Endothelial cell of umbilical vein (primary cell): ENCODE results near the gene NDFIP1.
"Not testable (repeated sequence)": the region's sequence is repeated elsewhere in the genome, so short reads cannot be mapped to it uniquely, and the experiment has no call there.

Experiments
- POLR2A ChIP-seq: IDR thresholded peaks from 2 replicates; pipeline ENCODE4 v1.6.1; 2012; ENCODE audit warnings: low read depth, mild to moderate bottlenecking, control low read depth, low read length
- TF ChIP-seq, protein P1 (sequence below), 2 donors: IDR thresholded peaks; 1 replicate in 1 of 2; 2 replicates in 1 of 2; pipeline ENCODE4 v1.5.1; 2011; ENCODE audit warnings: low read length in 2 of 2, mild to moderate bottlenecking in 2 of 2, moderate library complexity in 2 of 2, control low read depth in 1 of 2, inconsistent platforms in 1 of 2, low read depth in 1 of 2; ENCODE audit not compliant: insufficient read depth in 1 of 2; ENCODE audit errors: extremely low read depth in 1 of 2

DNA sequence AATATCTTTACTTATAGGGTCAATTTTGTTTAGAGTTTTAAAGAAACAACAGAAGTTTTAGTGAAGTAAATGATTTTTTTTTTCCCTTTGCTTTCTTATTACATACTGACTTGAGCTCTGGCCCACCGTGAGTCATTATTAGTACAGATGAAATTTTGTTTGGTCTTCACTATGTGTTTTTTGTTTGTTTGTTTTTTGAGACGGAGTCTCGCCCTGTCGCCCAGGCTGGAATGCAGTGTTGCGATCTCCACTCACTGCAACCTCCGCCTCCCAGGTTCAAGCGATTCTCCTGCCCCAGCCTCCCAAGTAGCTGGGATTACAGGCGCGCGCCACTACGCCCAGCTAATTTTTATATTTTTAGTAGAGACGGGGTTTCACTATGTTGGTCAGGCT lies 45.9 kb downstream of the NDFIP1 start:
- TF ChIP-seq, protein P1, sequence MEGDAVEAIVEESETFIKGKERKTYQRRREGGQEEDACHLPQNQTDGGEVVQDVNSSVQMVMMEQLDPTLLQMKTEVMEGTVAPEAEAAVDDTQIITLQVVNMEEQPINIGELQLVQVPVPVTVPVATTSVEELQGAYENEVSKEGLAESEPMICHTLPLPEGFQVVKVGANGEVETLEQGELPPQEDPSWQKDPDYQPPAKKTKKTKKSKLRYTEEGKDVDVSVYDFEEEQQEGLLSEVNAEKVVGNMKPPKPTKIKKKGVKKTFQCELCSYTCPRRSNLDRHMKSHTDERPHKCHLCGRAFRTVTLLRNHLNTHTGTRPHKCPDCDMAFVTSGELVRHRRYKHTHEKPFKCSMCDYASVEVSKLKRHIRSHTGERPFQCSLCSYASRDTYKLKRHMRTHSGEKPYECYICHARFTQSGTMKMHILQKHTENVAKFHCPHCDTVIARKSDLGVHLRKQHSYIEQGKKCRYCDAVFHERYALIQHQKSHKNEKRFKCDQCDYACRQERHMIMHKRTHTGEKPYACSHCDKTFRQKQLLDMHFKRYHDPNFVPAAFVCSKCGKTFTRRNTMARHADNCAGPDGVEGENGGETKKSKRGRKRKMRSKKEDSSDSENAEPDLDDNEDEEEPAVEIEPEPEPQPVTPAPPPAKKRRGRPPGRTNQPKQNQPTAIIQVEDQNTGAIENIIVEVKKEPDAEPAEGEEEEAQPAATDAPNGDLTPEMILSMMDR (IDR thresholded peaks at IDR 0.05; ENCODE audit: extremely low read depth in 1 of 2, insufficient read depth in 1 of 2, low read depth in 1 of 2, low read length in 2 of 2) = not testable (repeated sequence)
- not testable (repeated sequence) for TF ChIP-seq POLR2A
